ENCODE measurements around the gene BSPRY.

GRCh38 chr9:113350937-113351336 is 1.6 kb downstream of the BSPRY start:
- TF ChIP-seq CTCF (IDR thresholded peaks at IDR 0.05): no peak
- TF ChIP-seq POLR2AphosphoS5 (IDR thresholded peaks at IDR 0.05): no peak
